Tracheal epithelial cell (primary cell): ENCODE data around the gene STAT5A. TPM values are rescaled to one million over a fixed set of nuclear protein-coding genes. Genes with fewer than 3 reads are reported as not detected.

ENCODE experiments used
- total RNA-seq: library from RNA; depleted of rRNA; stranded (reverse); fragments of >200 nt; gene quantifications from 2 replicates; pipeline ENCODE4 v1.2.1, GENCODE V29; 2014

The STAT5A gene
- 1.3 and 17.4 TPM in 2 replicates for total RNA-seq

GRCh38 chr17:42287977-42288802 lies at the start of gene STAT5A:
Gene STAT5A, plus strand, starts transcription at chr17:42288498. Its CDS starts 914 bp downstream, at chr17:42289412.

GRCh38 chr17:42276359-42276608 lies 12.0 kb upstream of the STAT5A start, which contains the start of gene STAT5B:
Gene STAT5B, minus strand, starts transcription at chr17:42276391. Its CDS starts 44,264 bp downstream, at chr17:42232127.

Other genes starting within 250 kb of the STAT5A start
- gene C17orf113, start 237.9 kb upstream of the STAT5A start, total RNA-seq, result 0.48 and 0.64 TPM in 2 replicates
- gene ZNF385C, start 190.0 kb upstream of the STAT5A start, total RNA-seq, result under 0.01 TPM in 1 of 2 replicates, not detected in the other
- gene DHX58, start 175.8 kb upstream of the STAT5A start, total RNA-seq, result 6.0 and 10.8 TPM in 2 replicates
- gene KAT2A, start 167.1 kb upstream of the STAT5A start, total RNA-seq, result 10.9 and 12.5 TPM in 2 replicates
- gene HSPB9, start 165.7 kb upstream of the STAT5A start, total RNA-seq, result not detected in 2 replicates
- gene RAB5C, start 133.5 kb upstream of the STAT5A start, total RNA-seq, result 48.2 and 67.5 TPM in 2 replicates
- gene KCNH4, start 107.4 kb upstream of the STAT5A start, total RNA-seq, result 0.21 TPM in 1 of 2 replicates, not detected in the other
- gene HCRT, start 103.0 kb upstream of the STAT5A start, total RNA-seq, result not detected in 2 replicates
- gene GHDC, start 94.0 kb upstream of the STAT5A start, total RNA-seq, result 11.3 and 12.8 TPM in 2 replicates
- 15.4 and 17.7 TPM in 2 replicates for gene STAT5B, start 12.1 kb upstream of the STAT5A start, total RNA-seq
- gene STAT3, start 99.9 kb downstream of the STAT5A start, total RNA-seq, result 63.9 and 76.6 TPM in 2 replicates
- 85.0 and 210 TPM in 2 replicates for gene CAVIN1, start 134.8 kb downstream of the STAT5A start, total RNA-seq
- gene ATP6V0A1, start 170.4 kb downstream of the STAT5A start, total RNA-seq, result 37.4 and 39.9 TPM in 2 replicates
- 18.5 and 18.6 TPM in 2 replicates for gene NAGLU, start 247.7 kb downstream of the STAT5A start, total RNA-seq